Activated CD8-positive, alpha-beta memory T cell treated with anti-CD3 and anti-CD28 coated beads for 24 hours (primary cell): ENCODE measurements around the gene SLC12A8.
A peak's percentile ranks its signal among the peaks of the same experiment; 100 is the strongest.

Experiments used
- DNase-seq: peaks from one replicate; pipeline ENCODE4 v3.0.0-alpha.2; 2020

SLC12A8 gene, protein sequence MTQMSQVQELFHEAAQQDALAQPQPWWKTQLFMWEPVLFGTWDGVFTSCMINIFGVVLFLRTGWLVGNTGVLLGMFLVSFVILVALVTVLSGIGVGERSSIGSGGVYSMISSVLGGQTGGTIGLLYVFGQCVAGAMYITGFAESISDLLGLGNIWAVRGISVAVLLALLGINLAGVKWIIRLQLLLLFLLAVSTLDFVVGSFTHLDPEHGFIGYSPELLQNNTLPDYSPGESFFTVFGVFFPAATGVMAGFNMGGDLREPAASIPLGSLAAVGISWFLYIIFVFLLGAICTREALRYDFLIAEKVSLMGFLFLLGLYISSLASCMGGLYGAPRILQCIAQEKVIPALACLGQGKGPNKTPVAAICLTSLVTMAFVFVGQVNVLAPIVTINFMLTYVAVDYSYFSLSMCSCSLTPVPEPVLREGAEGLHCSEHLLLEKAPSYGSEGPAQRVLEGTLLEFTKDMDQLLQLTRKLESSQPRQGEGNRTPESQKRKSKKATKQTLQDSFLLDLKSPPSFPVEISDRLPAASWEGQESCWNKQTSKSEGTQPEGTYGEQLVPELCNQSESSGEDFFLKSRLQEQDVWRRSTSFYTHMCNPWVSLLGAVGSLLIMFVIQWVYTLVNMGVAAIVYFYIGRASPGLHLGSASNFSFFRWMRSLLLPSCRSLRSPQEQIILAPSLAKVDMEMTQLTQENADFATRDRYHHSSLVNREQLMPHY

DNA sequence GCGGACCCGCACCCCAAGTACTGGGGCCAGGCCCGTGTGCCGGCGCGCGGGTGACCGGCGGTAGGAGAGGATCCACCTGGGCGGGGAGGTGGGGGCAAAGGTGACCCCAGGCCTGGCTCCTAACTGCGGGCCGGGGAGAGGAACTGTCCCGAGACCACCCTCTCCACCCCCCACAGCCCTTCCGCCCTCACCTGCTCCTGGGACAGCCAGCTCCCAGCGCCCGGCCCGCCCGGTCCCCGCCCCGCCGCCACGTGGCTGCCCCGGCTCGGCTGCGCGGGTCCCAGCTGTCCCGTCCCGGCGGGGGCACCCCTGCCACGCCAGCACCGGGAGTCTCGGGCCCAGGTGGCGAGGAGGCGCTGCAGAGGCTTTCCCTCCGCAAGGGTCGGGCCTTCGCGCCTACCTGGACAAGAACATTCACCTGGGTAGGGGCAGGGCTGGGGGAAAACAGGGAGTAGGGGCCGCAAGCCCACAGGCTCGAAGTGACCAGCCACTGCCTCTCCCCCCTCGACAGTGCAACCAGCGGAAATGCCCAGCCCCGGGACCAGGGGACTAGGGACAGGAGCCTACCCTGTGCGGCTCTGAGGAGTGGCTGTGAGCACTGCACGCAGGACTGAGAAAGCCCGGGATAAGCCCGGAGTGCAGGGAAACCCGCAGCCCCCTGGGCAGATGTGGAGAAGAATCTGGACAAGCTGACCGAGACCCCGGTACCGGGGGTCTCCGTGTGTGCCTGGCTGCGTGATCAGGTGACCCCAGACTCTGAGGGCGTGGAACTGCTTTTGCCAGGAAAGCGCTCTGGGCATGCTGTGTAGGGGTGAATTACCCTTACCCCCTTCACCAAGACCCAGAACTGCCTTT, at the start of gene SLC12A8:
TSS of gene SLC12A8 (minus strand) at position 240 of the 855 bp plus-strand sequence. CDS start 1,399 bp downstream, outside the sequence.
- DNase-seq: peak; percentile 67

DNA sequence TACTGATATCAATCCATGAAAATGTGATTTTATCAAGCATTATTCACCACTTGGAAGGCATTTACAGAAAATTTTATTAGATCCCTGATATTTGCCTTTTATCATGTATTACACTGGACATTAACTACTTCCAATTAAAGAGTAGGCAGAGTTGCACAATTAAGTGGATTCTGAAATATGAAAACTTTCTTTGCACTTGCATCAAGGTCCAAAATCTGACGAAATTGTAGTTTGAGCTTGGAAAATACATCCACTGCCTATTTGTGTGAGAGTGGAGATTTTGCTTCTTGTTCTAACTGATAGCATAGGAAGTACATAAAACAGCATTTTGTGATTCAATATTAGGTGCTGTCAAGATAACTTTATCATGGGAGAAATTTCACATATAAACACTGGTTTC, 49.6 kb upstream of the SLC12A8 start:
- no peak for DNase-seq

DNA sequence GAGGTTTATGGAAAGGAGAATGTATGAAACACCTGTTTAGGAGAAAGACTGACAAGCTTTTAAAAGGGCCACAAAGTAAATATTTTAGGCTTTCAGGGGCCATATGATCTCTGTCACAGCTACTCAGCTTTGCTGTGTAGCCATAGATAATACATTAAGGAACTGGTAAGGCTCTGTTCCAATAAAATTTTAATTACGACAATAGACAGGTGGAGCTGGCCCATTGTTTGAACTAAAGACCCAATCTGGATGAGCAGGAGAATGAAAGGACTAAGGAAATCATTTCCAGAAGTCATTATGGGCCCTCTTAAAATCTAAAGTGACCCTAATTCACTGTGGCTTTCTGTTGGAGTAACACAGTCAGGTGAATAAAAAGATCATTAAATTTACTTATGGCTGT, 48.5 kb upstream of the SLC12A8 start:
- DNase-seq: no peak

DNA sequence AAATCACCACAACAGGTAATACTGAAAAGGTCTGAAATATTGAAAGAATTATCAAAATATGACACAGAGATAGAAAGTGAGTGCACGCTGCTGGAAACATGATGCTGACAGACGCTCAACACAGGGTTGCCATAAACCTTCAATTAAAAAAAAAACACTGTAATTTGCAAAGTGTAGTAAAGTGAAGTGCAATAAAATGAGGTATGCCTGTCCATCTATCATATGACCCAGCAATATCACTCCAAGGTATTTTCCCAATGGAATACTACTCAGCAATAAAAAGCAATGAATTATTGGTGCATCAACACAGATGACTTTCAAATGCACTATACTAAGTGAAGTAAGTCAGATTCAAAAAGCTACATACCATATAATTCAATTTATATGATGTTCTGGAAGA, 47.6 kb upstream of the SLC12A8 start:
- DNase-seq: no peak

DNA sequence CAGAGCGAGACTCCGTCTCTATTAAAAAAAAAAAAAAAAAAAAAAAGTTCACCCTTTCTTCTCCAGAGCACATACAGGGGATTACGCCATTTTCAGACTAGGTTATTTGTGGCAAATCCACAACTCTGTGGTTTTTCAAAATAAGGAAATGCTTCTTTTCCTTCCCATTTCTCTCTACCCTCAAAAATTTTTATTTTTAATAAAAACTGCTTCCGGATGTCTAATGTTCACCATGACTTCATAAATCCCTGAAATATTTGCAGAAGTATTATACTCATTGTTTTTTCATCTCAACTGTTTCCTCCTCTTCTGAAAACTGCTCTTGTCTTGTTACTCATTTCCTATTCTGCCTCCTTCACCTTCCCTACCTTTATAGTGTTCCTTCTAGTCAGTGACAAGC, 45.0 kb upstream of the SLC12A8 start:
- no peak for DNase-seq

DNA sequence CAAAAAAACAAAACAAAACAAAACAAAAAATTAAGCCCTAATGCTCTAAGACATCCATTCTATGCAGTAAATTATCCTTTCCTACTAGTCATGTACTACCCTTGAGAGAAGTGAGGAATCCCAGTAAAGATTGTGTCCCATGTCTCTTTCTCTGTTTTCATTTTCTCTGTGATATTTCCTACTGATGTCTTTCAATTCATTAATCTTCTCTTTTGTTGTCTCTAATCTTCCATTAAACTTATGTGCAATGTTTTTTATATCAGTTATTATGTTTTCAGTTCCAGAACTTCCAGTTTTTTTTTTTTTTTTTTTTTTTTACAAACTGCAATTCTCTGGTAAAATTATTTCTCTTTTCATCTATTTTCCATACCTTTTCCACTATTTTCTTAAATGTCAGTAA, 44.1 kb upstream of the SLC12A8 start:
- no peak for DNase-seq

DNA sequence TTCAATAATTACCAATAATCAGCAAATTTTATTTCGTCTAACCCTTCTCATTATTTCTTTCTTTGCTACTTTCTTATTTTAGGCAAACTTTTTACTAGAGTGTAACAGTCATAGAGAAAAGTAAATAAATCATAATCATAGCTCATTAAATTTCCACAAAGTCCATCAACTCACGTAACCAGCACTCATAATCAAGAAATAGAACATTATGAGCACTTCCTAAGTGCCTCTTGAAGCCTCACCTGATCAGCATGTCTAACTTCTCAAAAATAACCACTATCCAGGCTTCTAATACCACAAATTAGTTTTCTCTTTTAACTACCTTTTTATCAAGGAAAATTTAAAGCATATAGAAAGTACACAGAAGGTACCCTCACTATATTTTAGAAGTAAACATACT, 38.4 kb upstream of the SLC12A8 start:
- DNase-seq: no peak

DNA sequence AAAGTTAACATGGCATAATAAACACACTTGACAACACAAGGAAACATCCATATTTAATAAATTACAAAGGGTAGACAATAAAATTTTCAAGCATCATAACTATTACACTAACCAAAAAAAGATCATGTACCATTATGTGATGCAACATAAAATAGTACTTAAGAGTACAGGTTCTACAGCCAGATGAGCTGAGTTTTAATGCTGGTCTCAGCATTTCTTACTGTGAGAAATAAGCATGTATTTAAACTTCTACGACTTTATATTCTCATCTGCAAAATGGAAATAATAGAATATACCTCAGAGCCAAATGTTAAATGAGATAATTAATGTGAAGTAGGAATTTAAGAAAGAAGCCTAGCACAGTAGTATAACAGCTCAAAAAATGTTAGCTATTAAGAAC, 33.7 kb upstream of the SLC12A8 start:
- DNase-seq: no peak

DNA sequence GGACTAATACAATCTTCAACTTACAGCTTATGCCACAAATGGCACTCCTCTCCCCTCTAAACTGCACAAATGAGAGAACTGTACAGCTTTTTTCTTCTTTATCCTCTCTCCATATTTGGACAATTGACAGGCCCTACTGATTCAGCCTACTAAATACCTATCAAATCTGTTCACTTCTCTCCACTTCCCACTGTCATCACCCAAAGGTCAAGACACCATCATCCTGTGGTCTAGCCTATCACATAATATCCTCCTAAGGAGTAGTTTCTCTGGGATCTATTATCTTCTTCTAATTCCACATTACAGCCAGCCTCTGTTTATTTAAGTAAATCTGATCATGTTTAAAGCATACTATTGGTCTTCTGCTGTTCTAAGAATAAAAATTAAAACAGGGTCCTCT, 33.0 kb upstream of the SLC12A8 start:
- no peak for DNase-seq

DNA sequence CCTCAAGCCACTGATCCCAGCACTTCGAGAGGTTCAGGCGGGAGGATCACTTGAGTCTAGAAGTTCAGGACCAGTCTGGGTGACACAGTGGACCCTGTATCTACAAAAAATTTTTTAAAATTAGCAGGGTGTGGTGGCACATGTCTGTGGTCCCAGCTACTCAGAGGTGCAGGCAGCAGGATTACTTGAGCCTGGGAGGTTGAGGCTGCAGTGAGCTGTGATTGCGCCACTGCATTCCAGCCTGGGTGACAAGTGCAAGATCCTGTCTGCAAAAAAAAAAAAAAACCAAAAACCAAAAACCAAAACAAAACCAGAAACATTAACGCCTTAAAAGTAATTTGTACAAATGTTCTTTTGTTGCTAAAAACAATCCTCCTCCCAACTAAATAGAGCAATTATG, 27.9 kb upstream of the SLC12A8 start:
- DNase-seq: no peak

DNA sequence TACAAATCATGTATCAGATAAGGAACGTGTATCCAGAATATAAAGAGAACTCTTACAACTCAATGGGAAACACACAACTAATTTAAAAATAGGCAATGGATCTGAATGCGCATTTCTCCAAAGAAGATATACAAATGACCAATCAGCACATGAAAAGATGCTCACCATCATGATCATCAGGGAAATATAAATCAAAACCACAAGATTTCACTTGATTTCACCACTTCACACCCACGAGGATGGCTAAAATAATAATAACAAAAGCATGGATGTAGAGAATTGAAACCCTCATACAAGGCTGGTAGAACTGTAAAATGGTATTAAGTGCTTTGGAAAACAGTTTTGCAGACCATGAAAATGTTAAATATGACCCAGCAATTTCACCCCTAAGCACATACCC, 26.7 kb upstream of the SLC12A8 start:
- DNase-seq: no peak

DNA sequence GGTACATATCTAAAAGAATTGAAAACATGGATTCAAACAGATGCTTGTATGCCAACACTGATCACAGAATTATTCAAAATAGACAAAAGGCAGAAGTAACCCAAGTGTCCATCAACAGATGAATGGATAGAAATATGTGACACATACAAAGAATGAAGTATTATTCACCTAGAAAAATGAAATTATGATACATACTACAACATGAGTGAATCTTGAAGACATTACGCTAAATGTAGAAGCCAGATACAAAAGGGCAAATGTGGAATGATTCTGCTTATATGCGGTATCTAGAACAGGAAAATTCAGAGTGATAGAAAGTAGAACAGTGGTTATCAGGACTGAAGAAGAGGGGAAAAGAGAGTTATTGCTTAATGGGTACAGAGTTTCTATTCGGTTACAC, 26.2 kb upstream of the SLC12A8 start:
- DNase-seq: no peak

DNA sequence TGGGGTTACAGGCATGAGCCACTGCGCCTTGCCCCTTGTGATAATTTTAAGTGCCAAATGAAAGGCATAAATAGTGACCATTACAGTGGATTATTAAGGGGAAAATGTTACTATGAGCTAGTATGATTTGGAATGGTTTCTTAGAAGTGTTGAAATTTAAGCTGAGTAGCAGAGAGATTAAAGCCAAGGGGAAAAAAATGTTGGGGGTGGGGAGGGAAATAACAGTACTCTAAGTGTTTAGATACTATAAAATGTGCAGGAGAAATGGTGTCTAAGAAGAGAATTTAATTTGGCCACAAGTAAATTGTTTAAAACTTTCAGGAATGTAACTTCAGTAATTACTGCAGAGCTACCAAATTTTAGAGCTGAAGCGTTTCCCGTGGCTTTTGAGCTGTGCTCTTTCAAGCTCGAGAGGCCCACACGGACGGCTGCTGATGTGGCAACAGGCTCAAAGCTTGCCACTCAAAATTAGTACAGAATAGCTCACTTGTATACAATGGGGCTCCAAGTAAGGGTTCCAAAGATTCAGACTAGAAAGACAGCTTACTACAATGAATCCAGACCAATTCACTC, 23.9 kb upstream of the SLC12A8 start:
- no peak for DNase-seq

DNA sequence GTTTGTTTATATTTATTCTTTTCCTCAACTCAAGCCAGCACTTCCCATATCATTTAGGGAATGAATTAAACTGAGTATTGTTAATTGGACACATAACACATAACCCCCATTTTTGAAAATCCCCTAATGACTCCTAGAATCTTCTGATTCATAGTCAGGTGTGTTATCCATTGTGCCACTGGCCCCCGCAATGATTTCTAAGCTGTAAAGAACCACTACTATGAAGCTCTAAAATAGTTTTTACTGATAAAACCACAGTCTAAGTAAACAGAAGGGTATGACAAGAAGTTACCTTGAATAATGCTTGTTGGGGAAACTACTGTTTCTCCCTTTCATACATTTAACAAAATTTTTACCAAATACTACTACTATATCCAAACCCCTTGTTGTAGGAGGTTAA, 22.3 kb upstream of the SLC12A8 start:
- DNase-seq: no peak

DNA sequence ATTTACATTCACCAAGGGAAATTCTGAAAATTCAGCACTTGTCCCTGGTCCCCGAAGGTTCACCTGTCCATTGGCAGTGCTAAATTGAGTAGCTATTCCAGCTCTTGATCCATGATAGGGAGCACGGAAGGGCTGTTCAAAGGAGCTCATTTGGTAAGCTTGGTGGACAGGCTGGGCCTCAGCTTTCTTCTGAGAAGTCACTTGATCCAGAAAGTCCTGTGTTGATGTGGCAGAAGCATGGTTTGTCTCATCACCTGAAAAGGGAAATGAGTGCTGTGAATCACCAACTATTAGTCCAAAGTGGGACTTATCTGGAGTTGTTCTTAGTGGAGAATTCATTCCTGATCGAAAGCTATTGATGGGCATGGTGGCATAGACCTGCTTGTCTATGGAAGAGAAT, 19.9 kb upstream of the SLC12A8 start:
- DNase-seq: no peak

DNA sequence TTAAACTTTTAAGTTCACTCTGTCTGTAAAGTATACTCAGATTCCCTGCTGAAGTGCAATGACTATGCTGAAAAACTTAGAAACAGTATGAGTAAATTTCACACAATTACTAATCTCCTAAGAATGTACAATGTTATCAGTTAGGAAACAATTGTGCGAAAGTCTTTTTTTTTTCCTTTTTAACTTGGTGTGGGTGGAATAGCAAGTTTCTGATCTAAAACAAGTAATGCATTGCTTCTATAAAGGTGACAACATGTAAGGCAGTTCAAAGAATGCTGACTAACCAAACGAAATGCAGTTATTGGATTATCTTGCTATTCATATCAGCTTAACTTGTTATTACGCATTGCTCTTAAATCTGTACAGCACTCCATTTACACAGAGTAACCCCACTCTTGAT, 19.3 kb upstream of the SLC12A8 start:
- DNase-seq: no peak

DNA sequence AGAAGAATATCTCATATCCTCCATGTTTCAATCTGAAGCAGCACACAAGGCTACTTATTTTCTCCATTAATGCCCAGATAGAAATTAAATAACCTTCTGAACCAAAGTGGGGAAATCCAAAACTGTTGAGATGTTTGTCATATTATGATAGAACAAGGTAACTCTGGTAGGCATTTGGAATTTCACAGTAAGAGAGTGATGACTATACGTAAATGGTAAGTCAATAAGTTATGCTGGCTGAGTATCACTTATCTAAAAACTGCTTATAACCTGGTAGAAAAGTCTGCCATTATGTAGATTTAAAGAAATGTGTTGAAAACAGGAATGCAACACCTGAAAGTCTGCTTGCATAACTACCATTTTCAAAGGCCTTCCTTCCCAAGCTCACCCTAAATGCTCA, 17.2 kb upstream of the SLC12A8 start:
- no peak for DNase-seq

DNA sequence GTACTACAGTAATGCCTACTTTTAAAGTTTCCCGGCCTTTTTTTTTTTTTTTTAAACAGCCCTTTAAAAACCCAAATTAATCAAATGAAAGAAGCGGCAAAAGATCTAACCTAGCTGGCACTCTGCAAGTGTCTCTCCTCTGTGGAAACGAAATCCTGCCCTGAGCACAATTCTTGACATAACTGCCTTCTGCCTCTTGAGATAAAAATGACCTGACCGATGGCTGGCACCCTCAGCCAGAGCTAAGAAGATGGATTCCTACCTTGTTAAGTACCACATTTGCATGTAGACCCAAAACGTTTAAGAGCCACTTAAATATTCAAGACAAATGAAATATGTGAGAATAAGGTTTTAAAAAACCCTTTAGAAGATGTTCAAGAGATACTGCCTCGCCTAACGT, 16.6 kb upstream of the SLC12A8 start:
- no peak for DNase-seq

DNA sequence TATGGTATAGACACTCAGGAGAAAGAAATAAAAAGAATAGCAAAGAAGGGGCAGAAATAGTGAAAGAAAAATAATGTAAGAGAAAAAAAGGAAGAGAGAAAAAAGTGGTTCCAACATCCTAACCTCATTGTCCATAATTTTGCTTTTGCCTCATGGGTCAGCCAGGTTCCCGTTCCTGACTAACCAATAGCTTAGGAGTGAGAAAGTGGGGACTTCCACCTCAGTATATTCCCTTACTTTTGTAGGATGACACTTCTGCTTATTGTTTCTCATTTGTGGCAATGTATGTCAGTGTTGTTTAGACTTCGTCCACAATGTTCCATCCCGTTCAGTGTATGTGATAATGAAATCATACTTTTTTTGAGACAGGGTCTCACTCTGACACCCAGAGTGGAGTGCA, 9.3 kb upstream of the SLC12A8 start:
- no peak for DNase-seq

DNA sequence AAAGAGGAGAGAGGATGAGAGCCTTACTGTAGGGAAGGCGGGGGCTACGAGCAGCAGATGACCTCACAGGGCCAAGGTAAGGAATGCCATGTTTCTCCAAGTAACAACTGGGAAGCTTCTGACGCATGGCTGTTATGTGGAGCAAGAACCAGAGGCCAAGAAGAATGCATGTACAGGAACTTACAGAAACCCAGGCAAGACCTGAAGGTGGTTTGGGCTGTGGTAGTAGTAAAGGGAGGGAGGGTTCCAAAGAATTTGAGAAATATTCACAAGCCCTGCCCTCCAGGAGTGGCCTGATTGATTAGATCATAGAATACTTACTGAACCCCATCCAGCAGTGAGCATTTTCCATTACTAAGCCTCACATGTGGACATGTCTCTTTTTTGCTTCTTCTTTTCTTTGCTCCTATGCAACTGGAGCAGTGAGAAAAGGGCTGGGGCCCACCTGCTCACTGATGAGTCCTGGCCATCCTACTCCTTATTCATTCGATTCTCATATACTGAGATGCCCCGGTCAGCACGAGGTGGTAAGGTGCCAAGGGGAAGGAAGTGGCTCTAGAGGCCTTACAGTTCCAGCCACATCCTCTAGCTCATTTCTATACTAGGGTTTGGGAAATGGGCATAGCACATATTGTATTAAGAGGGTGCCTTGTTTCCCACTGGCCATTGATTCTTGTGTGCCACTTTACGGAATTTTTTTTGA, 8.3 kb upstream of the SLC12A8 start:
- no peak for DNase-seq

DNA sequence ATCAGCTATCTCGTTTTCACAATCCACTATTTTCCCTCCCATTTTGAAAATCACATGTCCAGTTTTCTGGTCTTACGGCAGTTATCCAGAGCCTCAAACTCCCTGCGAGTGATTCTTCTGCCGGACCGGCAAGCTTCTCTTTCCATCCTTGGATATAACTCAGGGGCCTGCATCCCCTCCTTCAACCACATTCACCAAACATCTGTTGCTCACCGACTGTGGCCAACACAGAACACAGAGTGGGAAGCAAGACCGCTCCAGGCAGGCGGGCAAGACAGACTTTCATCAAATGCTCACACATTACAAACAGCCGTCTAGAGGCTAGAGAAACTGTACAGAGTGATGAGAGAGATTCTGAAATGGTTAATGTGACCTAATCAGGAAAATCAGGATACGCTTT, 7.6 kb upstream of the SLC12A8 start:
- DNase-seq: no peak

DNA sequence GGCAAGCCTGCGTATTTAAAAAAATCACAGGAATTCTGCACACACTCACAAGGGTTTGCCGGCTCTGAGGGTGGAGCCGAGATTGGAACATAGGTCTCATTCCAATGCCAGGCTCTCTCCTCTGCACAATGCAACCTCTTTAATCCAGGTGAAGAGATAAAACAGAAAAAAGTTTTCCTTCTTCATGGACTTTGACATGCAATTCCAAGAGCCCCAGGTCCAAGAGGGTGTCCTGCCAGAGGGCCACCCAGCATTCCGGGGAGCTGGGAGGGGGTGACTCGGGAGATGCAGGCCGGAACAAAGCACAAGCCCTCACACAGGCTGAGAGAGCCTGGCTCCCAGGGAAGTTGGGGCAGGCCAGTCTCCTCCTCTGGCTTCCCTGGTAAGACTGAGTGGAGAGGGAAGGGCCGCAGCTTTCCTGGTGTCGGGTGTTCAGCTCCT, 6.7 kb upstream of the SLC12A8 start:
- DNase-seq: no peak

DNA sequence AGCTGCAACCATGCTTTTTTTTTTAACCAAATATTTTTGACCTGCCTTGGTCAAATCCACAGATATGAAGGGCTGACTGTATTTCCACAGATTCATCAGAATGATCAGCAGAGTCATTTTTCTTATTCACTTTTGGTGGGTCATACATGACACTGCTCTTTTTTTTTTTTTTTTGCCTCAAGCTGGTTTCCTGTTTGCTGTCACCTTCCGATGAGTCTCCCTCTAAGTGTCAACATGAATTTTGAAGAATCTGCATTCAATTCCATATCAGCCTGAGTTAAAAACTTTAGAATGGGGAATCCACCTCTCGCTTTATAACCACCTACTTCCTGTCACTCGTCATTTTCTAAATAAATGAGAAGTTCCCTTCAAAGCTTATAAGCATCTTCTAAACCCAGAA, 2.2 kb upstream of the SLC12A8 start:
- no peak for DNase-seq
